Right atrium auricular region (tissue), 2 donors: ENCODE measurements around the gene DKK3. TPM values are rescaled to one million over a fixed set of nuclear protein-coding genes. Genes with fewer than 3 reads are reported as not detected.

Source experiments
- DNase-seq: peaks from one replicate; pipeline ENCODE4 v3.0.0-alpha.2; 2019; ENCODE audit warnings: low spot score
- H3K27ac ChIP-seq, 2 donors: fragments of 200-600 bp; sonication (generic); 1 replicate in 1 of 2; 2 replicates in 1 of 2; pipeline ENCODE4 v1.5.1; 2016 to 2019
- H3K27me3 ChIP-seq, 2 donors: fragments of 200-600 bp; sonication (generic); one replicate each; pipeline versions ENCODE4 v1.5.1 to v1.6.0; 2017 to 2019
- H3K36me3 ChIP-seq: fragments of 200-600 bp; sonication (generic); one replicate; pipeline ENCODE4 v1.5.1; 2016
- H3K4me1 ChIP-seq, 2 donors: fragments of 200-600 bp; sonication (generic); one replicate each; pipeline versions ENCODE4 v1.5.1 to v1.6.0; 2017 to 2019
- H3K4me3 ChIP-seq, 2 donors: fragments of 200-600 bp; sonication (generic); 1 replicate in 1 of 2; 2 replicates in 1 of 2; pipeline ENCODE4 v1.5.1; 2017 to 2019; ENCODE audit warnings: mild to moderate bottlenecking in 1 of 2, moderate library complexity in 1 of 2
- H3K9me3 ChIP-seq, 2 donors: fragments of 200-600 bp; sonication (generic); one replicate each; pipeline ENCODE4 v1.5.1; 2019
- CTCF ChIP-seq, 2 donors: fragments of 200-600 bp; sonication (generic); IDR thresholded peaks; one replicate each; pipeline ENCODE4 v1.5.1; 2019; ENCODE audit warnings: antibody characterized with exemption in 2 of 2
- total RNA-seq, 2 donors: library from RNA; depleted of rRNA; stranded (reverse); fragments of >200 nt; gene quantifications; one replicate each; pipeline ENCODE4 v1.1.0, GENCODE V29; 2016

The DKK3 gene
- total RNA-seq, 2 donors from 2014 or later: 2,934 to 5,316 TPM

DNA sequence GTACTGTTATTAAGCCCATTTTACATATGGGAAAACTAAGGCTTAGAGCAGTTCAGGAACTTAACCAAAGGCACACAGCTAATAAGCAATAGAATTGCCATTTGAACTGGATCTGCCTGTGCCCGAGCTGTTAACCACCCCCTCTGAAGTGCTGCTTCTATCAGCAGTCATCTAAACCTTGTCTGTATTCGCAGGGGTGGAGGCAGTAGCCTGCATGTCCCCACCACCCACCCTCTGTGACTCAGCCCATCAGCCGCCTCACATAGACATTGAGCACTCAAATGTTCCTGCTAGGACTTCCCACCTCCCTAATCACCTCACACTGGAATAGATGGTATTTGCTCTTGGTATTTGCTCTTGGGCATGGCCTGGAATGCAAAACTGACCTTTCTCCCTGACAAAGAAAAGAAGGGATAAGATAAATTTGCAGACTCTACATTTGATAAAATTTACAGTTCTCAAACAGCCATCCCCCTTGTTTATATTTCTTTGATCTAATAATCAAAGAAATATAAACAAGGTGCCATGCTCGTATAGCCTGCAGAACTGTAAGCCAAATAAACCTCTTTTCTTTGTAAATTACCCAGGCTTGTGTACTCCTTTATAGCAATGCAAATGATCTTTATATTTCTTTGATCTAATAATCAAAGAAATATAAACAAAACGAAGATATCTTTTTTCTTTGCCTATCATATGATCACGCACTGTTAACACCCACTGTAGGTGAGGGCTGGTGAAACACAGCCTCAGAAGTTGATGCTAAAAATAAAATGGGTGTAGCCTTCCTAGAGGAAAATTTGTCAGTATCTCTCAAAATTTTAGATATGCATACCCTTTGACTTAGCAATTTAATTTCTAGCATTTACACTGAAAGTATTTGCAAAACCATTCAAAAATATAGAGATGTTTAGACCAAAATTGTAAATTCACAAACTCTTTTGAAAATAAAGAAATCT lies 15.9 kb downstream of the DKK3 start:
- Histone ChIP-seq H3K9me3 (no peaks in the 10 kb centered on the region), H3K4me1 (peaks cover 0 to 61% of the 10 kb centered on the region in 2 donors), H3K36me3 (peaks cover 47% of the 10 kb centered on the region), H3K27ac (peak overlapping the region; percentile 84 to 93), H3K27me3 (no peaks in the 10 kb centered on the region), H3K4me3 (no peak overlapping the region)
- TF ChIP-seq CTCF (IDR thresholded peaks at IDR 0.05): no peak
- DNase-seq: no peak

- Histone ChIP-seq H3K4me1 (peaks cover 0 to 79% of the 10 kb centered on the region in 2 donors), H3K27ac (peak overlapping the region; percentile 84 to 93), H3K4me3 (no peak overlapping the region), H3K36me3 (peaks cover 22% of the 10 kb centered on the region), H3K27me3 (no peaks in the 10 kb centered on the region), H3K9me3 (no peaks in the 10 kb centered on the region)
- no peak for TF ChIP-seq CTCF (IDR thresholded peaks at IDR 0.05)
- DNase-seq: peak; percentile 56
These were observed 18.4 kb downstream of the DKK3 start for GRCh38 chr11:11989774-11990744.

- no peak for TF ChIP-seq CTCF (IDR thresholded peaks at IDR 0.05)
- H3K27me3 ChIP-seq: no peaks in the 10 kb centered on the region
- H3K27ac ChIP-seq: peak overlapping the region; percentile 84 to 93
- H3K36me3 ChIP-seq: peaks cover 12% of the 10 kb centered on the region
- H3K4me3 ChIP-seq: no peak overlapping the region
- H3K9me3 ChIP-seq: no peaks in the 10 kb centered on the region
- no peak for DNase-seq
- H3K4me1 ChIP-seq: peaks cover 0 to 79% of the 10 kb centered on the region in 2 donors
These were observed 19.7 kb downstream of the DKK3 start for GRCh38 chr11:11988681-11989261.

- H3K4me3 ChIP-seq: no peak overlapping the region
- peak overlapping the region; percentile 84 to 93 for H3K27ac ChIP-seq
- no peaks in the 10 kb centered on the region for H3K27me3 ChIP-seq
- TF ChIP-seq CTCF (IDR thresholded peaks at IDR 0.05): peak in 1 of 2 donors; percentile 8
- no peak for DNase-seq
- peaks cover 16% of the 10 kb centered on the region for H3K36me3 ChIP-seq
- peaks cover 0 to 85% of the 10 kb centered on the region in 2 donors for H3K4me1 ChIP-seq
- no peaks in the 10 kb centered on the region for H3K9me3 ChIP-seq
These were observed 20.3 kb downstream of the DKK3 start for GRCh38 chr11:11988099-11988651.

DNA sequence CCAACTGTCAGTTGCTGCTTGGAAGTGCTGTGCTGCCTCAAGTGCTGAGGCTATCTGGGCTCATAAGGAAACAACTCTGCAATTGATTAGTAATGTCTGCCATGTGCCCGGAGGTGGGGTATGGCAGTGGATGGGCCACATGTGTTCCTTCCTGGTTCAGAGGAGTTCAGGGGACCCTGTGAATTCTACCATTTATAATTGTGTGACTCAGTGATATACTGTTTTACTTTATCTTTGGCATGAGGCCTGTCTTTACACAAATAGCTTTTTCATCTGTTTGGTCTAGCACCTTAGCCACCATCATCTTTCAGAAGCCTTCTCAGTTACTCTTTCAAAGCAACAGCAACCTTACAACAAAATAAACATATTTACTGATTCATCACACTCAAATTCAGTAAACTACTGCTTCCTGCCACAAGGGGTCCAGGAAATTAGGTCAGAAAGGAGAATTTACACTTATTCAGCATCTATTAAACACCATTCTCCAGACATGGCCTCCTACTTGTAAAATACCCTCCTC lies 20.9 kb downstream of the DKK3 start:
- H3K4me1 ChIP-seq: peaks cover 0 to 91% of the 10 kb centered on the region in 2 donors
- no peak for DNase-seq
- H3K27ac ChIP-seq: peak overlapping the region; percentile 84 to 93
- H3K4me3 ChIP-seq: no peak overlapping the region
- peaks cover 20% of the 10 kb centered on the region for H3K36me3 ChIP-seq
- no peaks in the 10 kb centered on the region for H3K9me3 ChIP-seq
- peak; percentile 10 to 37 for TF ChIP-seq CTCF (IDR thresholded peaks at IDR 0.05)
- no peaks in the 10 kb centered on the region for H3K27me3 ChIP-seq
